HEK293 (cell line): ENCODE results near the gene LECT2.

Experiments used
- CTCF ChIA-PET: fragments of 350-600 bp; formaldehyde crosslinking; extraction: SDS; loops from one replicate; lab custom pipeline; 2021; ENCODE audit warnings: antibody characterized with exemption; lab: Yijun Ruan, JAX
- POLR2A ChIA-PET: fragments of 300-600 bp; formaldehyde crosslinking; extraction: SDS; loops from one replicate; lab custom pipeline; 2020; ENCODE audit warnings: antibody characterized with exemption, inconsistent platforms; lab: Yijun Ruan, JAX
- H3K27ac ChIP-seq: fragments of 200-500 bp; sonication (Bioruptor generic); 2 replicates; pipeline ENCODE4 v1.5.1; 2014; ENCODE audit warnings: low read depth, low read length, control low read depth, inconsistent platforms; ENCODE audit errors: extremely low read depth
- H3K36me3 ChIP-seq, 2 experiments: fragments of 200-500 bp in 1 of 2; sonication (Bioruptor generic) in 1 of 2; 1 replicate in 1 of 2; 2 replicates in 1 of 2; pipeline ENCODE4 v1.5.1; 2014 to 2017; ENCODE audit warnings: inconsistent platforms in 2 of 2, low read length in 2 of 2; ENCODE audit not compliant: control insufficient read depth in 2 of 2, insufficient read depth in 1 of 2
- H3K4me1 ChIP-seq: fragments of 200-500 bp; sonication (Bioruptor generic); 2 replicates; pipeline ENCODE4 v1.5.1; 2014; ENCODE audit warnings: mild to moderate bottlenecking, low read length, inconsistent platforms; ENCODE audit not compliant: control insufficient read depth, insufficient read depth
- H3K4me3 ChIP-seq: 2 replicates; pipeline ENCODE4 v1.5.1; 2011; ENCODE audit warnings: low read depth, mild to moderate bottlenecking, control low read depth, low read length, moderate library complexity
- H3K9me3 ChIP-seq: fragments of 200-500 bp; sonication (Bioruptor generic); 2 replicates; pipeline ENCODE4 v1.5.1; 2014; ENCODE audit warnings: low read depth, low read length, inconsistent platforms; ENCODE audit not compliant: control insufficient read depth, insufficient read depth
- ATF2 ChIP-seq: fragments of 450-650 bp; formaldehyde crosslinking; IDR thresholded peaks from 2 replicates; pipeline ENCODE4 v1.5.1; 2016; ENCODE audit warnings: missing biosample characterization, missing genetic modification characterization, low read depth
- CTCF ChIP-seq: fragments of 450-650 bp; formaldehyde crosslinking; IDR thresholded peaks from 2 replicates; pipeline ENCODE4 v1.5.1; 2016; ENCODE audit warnings: missing biosample characterization, missing genetic modification characterization
- GLI2 ChIP-seq: fragments of 450-650 bp; formaldehyde crosslinking; IDR thresholded peaks from 2 replicates; pipeline ENCODE4; 2017; ENCODE audit warnings: missing biosample characterization, missing genetic modification characterization, low read depth, borderline replicate concordance
- GLIS1 ChIP-seq: fragments of 450-650 bp; formaldehyde crosslinking; IDR thresholded peaks from 2 replicates; pipeline ENCODE4 v1.5.1; 2016; ENCODE audit warnings: missing biosample characterization, missing genetic modification characterization
- GLIS2 ChIP-seq: fragments of 450-650 bp; formaldehyde crosslinking; IDR thresholded peaks from 2 replicates; pipeline ENCODE4 v1.5.1; 2016; ENCODE audit warnings: missing biosample characterization, missing genetic modification characterization
- OSR2 ChIP-seq: fragments of 450-650 bp; formaldehyde crosslinking; IDR thresholded peaks from 2 replicates; pipeline ENCODE4 v1.5.1; 2016; ENCODE audit warnings: missing biosample characterization, missing genetic modification characterization
- ZBTB48 ChIP-seq: fragments of 450-650 bp; formaldehyde crosslinking; IDR thresholded peaks from 2 replicates; pipeline ENCODE4 v1.5.1; 2016; ENCODE audit warnings: missing biosample characterization, missing genetic modification characterization
- ZNF138 ChIP-seq: fragments of 450-650 bp; formaldehyde crosslinking; IDR thresholded peaks from 2 replicates; pipeline ENCODE4 v1.5.1; 2016; ENCODE audit warnings: missing biosample characterization, missing genetic modification characterization, borderline replicate concordance
- ZNF426 ChIP-seq: fragments of 450-650 bp; formaldehyde crosslinking; IDR thresholded peaks from 2 replicates; pipeline ENCODE4 v1.5.1; 2017; ENCODE audit warnings: missing biosample characterization, missing genetic modification characterization, mild to moderate bottlenecking, inconsistent platforms, moderate library complexity
- ZNF433 ChIP-seq: fragments of 450-650 bp; formaldehyde crosslinking; IDR thresholded peaks from 2 replicates; pipeline ENCODE4 v1.5.1; 2016; ENCODE audit warnings: missing biosample characterization, missing genetic modification characterization, low read depth
- ZNF514 ChIP-seq: fragments of 450-650 bp; formaldehyde crosslinking; IDR thresholded peaks from 2 replicates; pipeline ENCODE4 v1.5.1; 2016; ENCODE audit warnings: missing biosample characterization, missing genetic modification characterization
- ZNF571 ChIP-seq: fragments of 450-650 bp; formaldehyde crosslinking; IDR thresholded peaks from 2 replicates; pipeline ENCODE4 v1.5.0; 2017; ENCODE audit warnings: missing biosample characterization, missing genetic modification characterization
- ZNF660 ChIP-seq: fragments of 450-650 bp; IDR thresholded peaks from 2 replicates; pipeline ENCODE4 v1.5.1; 2018; ENCODE audit warnings: missing biosample characterization, mild to moderate bottlenecking, missing genetic modification characterization
- ZNF76 ChIP-seq: fragments of 450-650 bp; formaldehyde crosslinking; IDR thresholded peaks from 2 replicates; pipeline ENCODE4; 2016; ENCODE audit warnings: low read depth, missing biosample characterization, missing genetic modification characterization, borderline replicate concordance
- ZSCAN16 ChIP-seq: fragments of 450-650 bp; formaldehyde crosslinking; IDR thresholded peaks from 2 replicates; pipeline ENCODE4 v1.5.1; 2016; ENCODE audit warnings: missing biosample characterization, missing genetic modification characterization
- TF ChIP-seq, protein P1 (sequence below): fragments of 450-650 bp; formaldehyde crosslinking; IDR thresholded peaks from 2 replicates; pipeline ENCODE4 v1.5.1; 2016; ENCODE audit warnings: missing biosample characterization, missing genetic modification characterization, low read depth
- TF ChIP-seq, protein P2 (sequence below): fragments of 450-650 bp; formaldehyde crosslinking; IDR thresholded peaks from 2 replicates; pipeline ENCODE4 v1.5.1; 2017; ENCODE audit warnings: missing biosample characterization, missing genetic modification characterization
- TF ChIP-seq, protein P3 (sequence below): fragments of 450-650 bp; formaldehyde crosslinking; IDR thresholded peaks from 2 replicates; pipeline ENCODE4 v1.5.1; 2016; ENCODE audit warnings: missing biosample characterization, missing genetic modification characterization
- TF ChIP-seq, protein P4 (sequence below): fragments of 450-650 bp; formaldehyde crosslinking; IDR thresholded peaks from 2 replicates; pipeline ENCODE4 v1.5.1; 2016; ENCODE audit warnings: missing biosample characterization, missing genetic modification characterization
- TF ChIP-seq, protein P5 (sequence below): fragments of 450-650 bp; formaldehyde crosslinking; IDR thresholded peaks from 2 replicates; pipeline ENCODE4 v1.5.1; 2017; ENCODE audit warnings: missing biosample characterization, missing genetic modification characterization

Gene LECT2

GRCh38 chr5:135954899-135955298 lies at the start of gene LECT2:
Gene LECT2, minus strand, starts transcription at chr5:135954983. Its CDS starts 150 bp downstream, at chr5:135954833.
- no peaks in the 10 kb centered on the region for H3K9me3 ChIP-seq
- CTCF ChIA-PET, result interaction anchor here (0.7 kb wide), 1 partner anchor 103 kb away, joined by 3 read pairs; no protein-coding TSS in a partner anchor
- no peak within 1 kb of the TSS for H3K27ac ChIP-seq
- POLR2A ChIA-PET, result no interaction called here
- H3K36me3 ChIP-seq, result no peaks in the 10 kb centered on the region
- TF ChIP-seq ZNF571 (tag by site-specific recombination), result no peak
- TF ChIP-seq ZNF76 (tag by site-specific recombination), result no peak
- TF ChIP-seq ZNF660, result no peak
- TF ChIP-seq OSR2 (tag by site-specific recombination), result no peak
- TF ChIP-seq CTCF (tag by site-specific recombination), result no peak
- no peak for TF ChIP-seq ZSCAN16
- no peak for TF ChIP-seq GLIS2 (tag by site-specific recombination)
- TF ChIP-seq ZNF138, result no peak
- TF ChIP-seq ZNF426 (tag by site-specific recombination), result no peak
- TF ChIP-seq, protein P1, sequence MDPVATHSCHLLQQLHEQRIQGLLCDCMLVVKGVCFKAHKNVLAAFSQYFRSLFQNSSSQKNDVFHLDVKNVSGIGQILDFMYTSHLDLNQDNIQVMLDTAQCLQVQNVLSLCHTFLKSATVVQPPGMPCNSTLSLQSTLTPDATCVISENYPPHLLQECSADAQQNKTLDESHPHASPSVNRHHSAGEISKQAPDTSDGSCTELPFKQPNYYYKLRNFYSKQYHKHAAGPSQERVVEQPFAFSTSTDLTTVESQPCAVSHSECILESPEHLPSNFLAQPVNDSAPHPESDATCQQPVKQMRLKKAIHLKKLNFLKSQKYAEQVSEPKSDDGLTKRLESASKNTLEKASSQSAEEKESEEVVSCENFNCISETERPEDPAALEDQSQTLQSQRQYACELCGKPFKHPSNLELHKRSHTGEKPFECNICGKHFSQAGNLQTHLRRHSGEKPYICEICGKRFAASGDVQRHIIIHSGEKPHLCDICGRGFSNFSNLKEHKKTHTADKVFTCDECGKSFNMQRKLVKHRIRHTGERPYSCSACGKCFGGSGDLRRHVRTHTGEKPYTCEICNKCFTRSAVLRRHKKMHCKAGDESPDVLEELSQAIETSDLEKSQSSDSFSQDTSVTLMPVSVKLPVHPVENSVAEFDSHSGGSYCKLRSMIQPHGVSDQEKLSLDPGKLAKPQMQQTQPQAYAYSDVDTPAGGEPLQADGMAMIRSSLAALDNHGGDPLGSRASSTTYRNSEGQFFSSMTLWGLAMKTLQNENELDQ (tag by site-specific recombination), result no peak
- TF ChIP-seq, protein P2, sequence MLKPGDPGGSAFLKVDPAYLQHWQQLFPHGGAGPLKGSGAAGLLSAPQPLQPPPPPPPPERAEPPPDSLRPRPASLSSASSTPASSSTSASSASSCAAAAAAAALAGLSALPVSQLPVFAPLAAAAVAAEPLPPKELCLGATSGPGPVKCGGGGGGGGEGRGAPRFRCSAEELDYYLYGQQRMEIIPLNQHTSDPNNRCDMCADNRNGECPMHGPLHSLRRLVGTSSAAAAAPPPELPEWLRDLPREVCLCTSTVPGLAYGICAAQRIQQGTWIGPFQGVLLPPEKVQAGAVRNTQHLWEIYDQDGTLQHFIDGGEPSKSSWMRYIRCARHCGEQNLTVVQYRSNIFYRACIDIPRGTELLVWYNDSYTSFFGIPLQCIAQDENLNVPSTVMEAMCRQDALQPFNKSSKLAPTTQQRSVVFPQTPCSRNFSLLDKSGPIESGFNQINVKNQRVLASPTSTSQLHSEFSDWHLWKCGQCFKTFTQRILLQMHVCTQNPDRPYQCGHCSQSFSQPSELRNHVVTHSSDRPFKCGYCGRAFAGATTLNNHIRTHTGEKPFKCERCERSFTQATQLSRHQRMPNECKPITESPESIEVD (tag by site-specific recombination), result no peak
- TF ChIP-seq, protein P3, sequence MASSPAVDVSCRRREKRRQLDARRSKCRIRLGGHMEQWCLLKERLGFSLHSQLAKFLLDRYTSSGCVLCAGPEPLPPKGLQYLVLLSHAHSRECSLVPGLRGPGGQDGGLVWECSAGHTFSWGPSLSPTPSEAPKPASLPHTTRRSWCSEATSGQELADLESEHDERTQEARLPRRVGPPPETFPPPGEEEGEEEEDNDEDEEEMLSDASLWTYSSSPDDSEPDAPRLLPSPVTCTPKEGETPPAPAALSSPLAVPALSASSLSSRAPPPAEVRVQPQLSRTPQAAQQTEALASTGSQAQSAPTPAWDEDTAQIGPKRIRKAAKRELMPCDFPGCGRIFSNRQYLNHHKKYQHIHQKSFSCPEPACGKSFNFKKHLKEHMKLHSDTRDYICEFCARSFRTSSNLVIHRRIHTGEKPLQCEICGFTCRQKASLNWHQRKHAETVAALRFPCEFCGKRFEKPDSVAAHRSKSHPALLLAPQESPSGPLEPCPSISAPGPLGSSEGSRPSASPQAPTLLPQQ (tag by site-specific recombination), result no peak
- no peak for TF ChIP-seq GLIS1 (tag by site-specific recombination)
- no peak for TF ChIP-seq ZBTB48
- no peaks in the 10 kb centered on the region for H3K4me1 ChIP-seq
- no peak within 1 kb of the TSS for H3K4me3 ChIP-seq

DNA sequence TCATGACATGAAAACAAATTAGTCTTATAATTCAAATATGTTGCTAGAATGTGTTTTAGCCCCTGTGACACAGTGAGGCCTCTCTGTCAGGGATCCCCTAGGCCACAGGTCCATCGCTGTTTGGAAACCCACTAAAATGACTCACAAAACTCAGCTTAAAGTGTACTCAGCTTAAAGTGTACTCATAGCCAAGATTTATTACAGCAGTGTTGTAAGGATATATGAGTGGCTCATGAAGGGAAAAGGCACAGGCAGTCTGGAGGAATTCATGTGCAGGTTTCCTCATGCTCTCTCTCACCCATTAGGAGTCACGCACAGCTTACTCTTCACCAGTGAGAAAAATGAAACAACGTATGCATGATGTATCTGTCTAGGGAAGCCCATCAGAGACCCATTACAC lies 49.7 kb upstream of the LECT2 start:
- ChIA-PET POLR2A (no interaction called here), CTCF (no interaction called here)
- Histone ChIP-seq H3K36me3 (no peaks in the 10 kb centered on the region), H3K4me1 (peaks cover 6% of the 10 kb centered on the region; the same call in 1 of the 2 replicates), H3K9me3 (no peaks in the 10 kb centered on the region), H3K27ac (no peak overlapping the region), H3K4me3 (no peak overlapping the region)
- no peak for TF ChIP-seq ZNF433 (tag by site-specific recombination)
- TF ChIP-seq, protein P4, sequence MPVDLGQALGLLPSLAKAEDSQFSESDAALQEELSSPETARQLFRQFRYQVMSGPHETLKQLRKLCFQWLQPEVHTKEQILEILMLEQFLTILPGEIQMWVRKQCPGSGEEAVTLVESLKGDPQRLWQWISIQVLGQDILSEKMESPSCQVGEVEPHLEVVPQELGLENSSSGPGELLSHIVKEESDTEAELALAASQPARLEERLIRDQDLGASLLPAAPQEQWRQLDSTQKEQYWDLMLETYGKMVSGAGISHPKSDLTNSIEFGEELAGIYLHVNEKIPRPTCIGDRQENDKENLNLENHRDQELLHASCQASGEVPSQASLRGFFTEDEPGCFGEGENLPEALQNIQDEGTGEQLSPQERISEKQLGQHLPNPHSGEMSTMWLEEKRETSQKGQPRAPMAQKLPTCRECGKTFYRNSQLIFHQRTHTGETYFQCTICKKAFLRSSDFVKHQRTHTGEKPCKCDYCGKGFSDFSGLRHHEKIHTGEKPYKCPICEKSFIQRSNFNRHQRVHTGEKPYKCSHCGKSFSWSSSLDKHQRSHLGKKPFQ (tag by site-specific recombination), result no peak
- TF ChIP-seq ZBTB48, result no peak
- no peak for TF ChIP-seq GLI2 (tag by site-specific recombination)
- no peak for TF ChIP-seq ZNF514 (tag by site-specific recombination)
- no peak for TF ChIP-seq ATF2
- TF ChIP-seq, protein P5, sequence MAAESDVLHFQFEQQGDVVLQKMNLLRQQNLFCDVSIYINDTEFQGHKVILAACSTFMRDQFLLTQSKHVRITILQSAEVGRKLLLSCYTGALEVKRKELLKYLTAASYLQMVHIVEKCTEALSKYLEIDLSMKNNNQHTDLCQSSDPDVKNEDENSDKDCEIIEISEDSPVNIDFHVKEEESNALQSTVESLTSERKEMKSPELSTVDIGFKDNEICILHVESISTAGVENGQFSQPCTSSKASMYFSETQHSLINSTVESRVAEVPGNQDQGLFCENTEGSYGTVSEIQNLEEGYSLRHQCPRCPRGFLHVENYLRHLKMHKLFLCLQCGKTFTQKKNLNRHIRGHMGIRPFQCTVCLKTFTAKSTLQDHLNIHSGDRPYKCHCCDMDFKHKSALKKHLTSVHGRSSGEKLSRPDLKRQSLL (tag by site-specific recombination), result no peak
